Uterus (tissue), 4 donors: Measurements from ENCODE around the gene KCTD3. TPM values are rescaled to one million over a fixed set of nuclear protein-coding genes. Genes with fewer than 3 reads are reported as not detected.

ENCODE experiments used
- DNase-seq, 2 donors: peaks; one replicate each; pipeline ENCODE4 v3.0.0-alpha.2; 2019 to 2020
- H3K27ac ChIP-seq, 2 donors: fragments of 200-600 bp; sonication (generic); 1 replicate in 1 of 2; 2 replicates in 1 of 2; pipeline ENCODE4 v1.5.1; 2016 to 2018
- H3K27me3 ChIP-seq, 2 donors: fragments of 200-600 bp; sonication (generic); one replicate each; pipeline ENCODE4 v1.5.1; 2018 to 2019; ENCODE audit warnings: control low read depth in 1 of 2
- H3K36me3 ChIP-seq, 2 donors: fragments of 200-600 bp; sonication (generic); one replicate each; pipeline ENCODE4 v1.5.1; 2019; ENCODE audit warnings: control low read depth in 1 of 2
- H3K4me1 ChIP-seq, 2 donors: fragments of 200-600 bp; sonication (generic); one replicate each; pipeline ENCODE4 v1.5.1; 2018 to 2019; ENCODE audit warnings: control low read depth in 1 of 2
- H3K4me3 ChIP-seq, 2 donors: fragments of 200-600 bp; sonication (generic); 1 replicate in 1 of 2; 2 replicates in 1 of 2; pipeline ENCODE4 v1.5.1; 2018 to 2019; ENCODE audit warnings: mild to moderate bottlenecking in 1 of 2
- H3K9me3 ChIP-seq, 2 donors: fragments of 200-600 bp; sonication (generic); one replicate each; pipeline ENCODE4 v1.5.1; 2019; ENCODE audit warnings: control low read depth in 1 of 2
- CTCF ChIP-seq, 4 experiments: fragments of 200-600 bp in 2 of 4; fragments of 450-650 bp in 2 of 4; sonication (generic) in 2 of 4; IDR thresholded peaks; one replicate each; pipeline ENCODE4 v1.5.1; 2016 to 2019; ENCODE audit warnings: antibody characterized with exemption in 4 of 4, mild to moderate bottlenecking in 2 of 4, moderate library complexity in 1 of 4
- POLR2A ChIP-seq, 2 donors: fragments of 450-650 bp; IDR thresholded peaks; one replicate each; pipeline ENCODE4 v1.6.1; 2016; ENCODE audit warnings: antibody characterized with exemption in 2 of 2, mild to moderate bottlenecking in 1 of 2, moderate library complexity in 1 of 2
- intact Hi-C: fragments of 100-400 bp; cut with DNase I; formaldehyde crosslinking; loops from one replicate; pipeline ENCODE4 v1.15.1; 2023; ENCODE audit warnings: low total_unique reads
- total RNA-seq, 4 donors: library from RNA; depleted of rRNA in 3 of 4; stranded (reverse); fragments of >200 nt in 3 of 4; gene quantifications; one replicate each; pipeline versions ENCODE4 v1.1.0 to v1.2.4, GENCODE V29; 2014 to 2023
- donor health status: DM: yes; HTN: yes; CAD: no.

Gene KCTD3
- total RNA-seq, 4 donors from 2014 or later, result 43.2 to 92.4 (median 53.7) TPM

GRCh38 chr1:215529571-215529970, 37.5 kb upstream of the KCTD3 start:
- Histone ChIP-seq H3K27me3 (no peaks in the 10 kb centered on the region), H3K4me3 (no peak overlapping the region), H3K9me3 (no peaks in the 10 kb centered on the region), H3K36me3 (no peaks in the 10 kb centered on the region), H3K27ac (no peak overlapping the region), H3K4me1 (no peaks in the 10 kb centered on the region)
- DNase-seq, result no peak
- TF ChIP-seq POLR2A (IDR thresholded peaks at IDR 0.05) (no peak), CTCF (IDR thresholded peaks at IDR 0.05) (no peak)
- intact Hi-C loops, result no loop called here

GRCh38 chr1:215530401-215530984, 36.6 kb upstream of the KCTD3 start:
- no peak for TF ChIP-seq POLR2A (IDR thresholded peaks at IDR 0.05)
- no peak for TF ChIP-seq CTCF (IDR thresholded peaks at IDR 0.05)
- H3K9me3 ChIP-seq, result no peaks in the 10 kb centered on the region
- no peaks in the 10 kb centered on the region for H3K27me3 ChIP-seq
- H3K4me3 ChIP-seq, result no peak overlapping the region
- no peaks in the 10 kb centered on the region for H3K4me1 ChIP-seq
- intact Hi-C loops, result no loop called here
- H3K27ac ChIP-seq, result no peak overlapping the region
- H3K36me3 ChIP-seq, result no peaks in the 10 kb centered on the region
- DNase-seq, result no peak

- no peaks in the 10 kb centered on the region for H3K36me3 ChIP-seq
- intact Hi-C loops, result no loop called here
- no peaks in the 10 kb centered on the region for H3K27me3 ChIP-seq
- H3K4me3 ChIP-seq, result no peak overlapping the region
- H3K27ac ChIP-seq, result no peak overlapping the region
- H3K4me1 ChIP-seq, result no peaks in the 10 kb centered on the region
- no peak for TF ChIP-seq POLR2A (IDR thresholded peaks at IDR 0.05)
- no peak for TF ChIP-seq CTCF (IDR thresholded peaks at IDR 0.05)
- DNase-seq, result no peak
- no peaks in the 10 kb centered on the region for H3K9me3 ChIP-seq
Measured at GRCh38 chr1:215539803-215540570, 27.1 kb upstream of the KCTD3 start.

GRCh38 chr1:215542301-215542700, 24.8 kb upstream of the KCTD3 start:
- H3K27ac ChIP-seq, result no peak overlapping the region
- intact Hi-C loops, result no loop called here
- TF ChIP-seq POLR2A (IDR thresholded peaks at IDR 0.05), result no peak
- TF ChIP-seq CTCF (IDR thresholded peaks at IDR 0.05), result no peak
- no peaks in the 10 kb centered on the region for H3K36me3 ChIP-seq
- H3K27me3 ChIP-seq, result no peaks in the 10 kb centered on the region
- no peaks in the 10 kb centered on the region for H3K4me1 ChIP-seq
- DNase-seq, result no peak
- no peaks in the 10 kb centered on the region for H3K9me3 ChIP-seq
- H3K4me3 ChIP-seq, result no peak overlapping the region

GRCh38 chr1:215543191-215543606, 23.9 kb upstream of the KCTD3 start:
- no peaks in the 10 kb centered on the region for H3K27me3 ChIP-seq
- H3K4me1 ChIP-seq, result no peaks in the 10 kb centered on the region
- intact Hi-C loops, result no loop called here
- TF ChIP-seq CTCF (IDR thresholded peaks at IDR 0.05), result no peak
- no peak for TF ChIP-seq POLR2A (IDR thresholded peaks at IDR 0.05)
- H3K4me3 ChIP-seq, result no peak overlapping the region
- DNase-seq, result no peak
- H3K27ac ChIP-seq, result no peak overlapping the region
- H3K36me3 ChIP-seq, result no peaks in the 10 kb centered on the region
- H3K9me3 ChIP-seq, result no peaks in the 10 kb centered on the region
